Measurements from ENCODE around the gene C6orf47. TPM values are rescaled to one million over a fixed set of nuclear protein-coding genes. Genes with fewer than 3 reads are reported as not detected.

Gene C6orf47
- total RNA-seq, 1 experiment from 2014 or later: 13.8 TPM

- peak overlapping the region; percentile 84 for H3K4me3 ChIP-seq (ENCODE audit: low read length)
- H3K27ac ChIP-seq (ENCODE audit: low read length): peak overlapping the region; percentile 89
- H3K27me3 ChIP-seq (ENCODE audit: low read length): no peaks in the 10 kb centered on the region
- H3K36me3 ChIP-seq (ENCODE audit: insufficient read depth, low read length): peaks cover 11% of the 10 kb centered on the region; the same call in 1 of the 2 replicates
- H3K9ac ChIP-seq (ENCODE audit: low read length): peak overlapping the region; percentile 89
- no peak overlapping the region for H2AFZ ChIP-seq (ENCODE audit: low read length)
- no peaks in the 10 kb centered on the region for H3K9me3 ChIP-seq (ENCODE audit: low read length)
- H3K9me2 ChIP-seq (replicated peaks; ENCODE audit: insufficient read depth, low read length): no peaks in the 10 kb centered on the region
- DNase-seq: peak; percentile 97
- H3K79me2 ChIP-seq (ENCODE audit: low read length): peaks cover 54% of the 10 kb centered on the region
- no peaks in the 10 kb centered on the region for H4K20me1 ChIP-seq (ENCODE audit: insufficient read depth, low read depth, low read length)
- H3K4me2 ChIP-seq (ENCODE audit: low read depth, low read length, poor library complexity, severe bottlenecking): peak overlapping the region; percentile 99
- H3K4me1 ChIP-seq (ENCODE audit: low read length): peaks cover 22% of the 10 kb centered on the region
Observed at GRCh38 chr6:31652925-31653724, 7.5 kb downstream of the C6orf47 start.

GRCh38 chr6:31651602-31652191 is 8.9 kb downstream of the C6orf47 start:
- H3K79me2 ChIP-seq (ENCODE audit: low read length): peaks cover 43% of the 10 kb centered on the region
- H3K27me3 ChIP-seq (ENCODE audit: low read length): no peaks in the 10 kb centered on the region
- H3K4me3 ChIP-seq (ENCODE audit: low read length): peak overlapping the region; percentile 84
- peaks cover 18% of the 10 kb centered on the region for H3K4me1 ChIP-seq (ENCODE audit: low read length)
- peak overlapping the region; percentile 99 for H3K4me2 ChIP-seq (ENCODE audit: low read depth, low read length, poor library complexity, severe bottlenecking)
- H4K20me1 ChIP-seq (ENCODE audit: insufficient read depth, low read depth, low read length): no peaks in the 10 kb centered on the region
- DNase-seq: peak; percentile 81
- H3K27ac ChIP-seq (ENCODE audit: low read length): peak overlapping the region; percentile 89
- peak overlapping the region; percentile 25; the same call in 1 of the 2 replicates for H2AFZ ChIP-seq (ENCODE audit: low read length)
- H3K9ac ChIP-seq (ENCODE audit: low read length): peak overlapping the region; percentile 89
- peaks cover 13% of the 10 kb centered on the region; the same call in 1 of the 2 replicates for H3K36me3 ChIP-seq (ENCODE audit: insufficient read depth, low read length)
- H3K9me3 ChIP-seq (ENCODE audit: low read length): no peaks in the 10 kb centered on the region
- no peaks in the 10 kb centered on the region for H3K9me2 ChIP-seq (replicated peaks; ENCODE audit: insufficient read depth, low read length)

- Histone ChIP-seq H3K9ac (ENCODE audit: low read length) (no peak overlapping the region), H3K79me2 (ENCODE audit: low read length) (peaks cover 12% of the 10 kb centered on the region), H3K4me3 (ENCODE audit: low read length) (no peak overlapping the region), H3K36me3 (ENCODE audit: insufficient read depth, low read length) (peaks cover 21% of the 10 kb centered on the region; the same call in 1 of the 2 replicates), H3K4me2 (ENCODE audit: low read depth, low read length, poor library complexity, severe bottlenecking) (no peak overlapping the region), H3K9me3 (ENCODE audit: low read length) (no peaks in the 10 kb centered on the region), H3K4me1 (ENCODE audit: low read length) (no peaks in the 10 kb centered on the region), H2AFZ (ENCODE audit: low read length) (no peak overlapping the region), H3K9me2 (replicated peaks; ENCODE audit: insufficient read depth, low read length) (no peaks in the 10 kb centered on the region), H4K20me1 (ENCODE audit: insufficient read depth, low read depth, low read length) (no peaks in the 10 kb centered on the region), H3K27ac (ENCODE audit: low read length) (no peak overlapping the region), H3K27me3 (ENCODE audit: low read length) (no peaks in the 10 kb centered on the region)
- no peak for DNase-seq
Observed at GRCh38 chr6:31645325-31645724, 15.3 kb downstream of the C6orf47 start.

- DNase-seq: no peak
- no peaks in the 10 kb centered on the region for H3K9me2 ChIP-seq (replicated peaks; ENCODE audit: insufficient read depth, low read length)
- no peak overlapping the region for H3K9ac ChIP-seq (ENCODE audit: low read length)
- no peaks in the 10 kb centered on the region for H3K4me1 ChIP-seq (ENCODE audit: low read length)
- H3K4me3 ChIP-seq (ENCODE audit: low read length): no peak overlapping the region
- no peaks in the 10 kb centered on the region for H3K27me3 ChIP-seq (ENCODE audit: low read length)
- no peak overlapping the region for H3K4me2 ChIP-seq (ENCODE audit: low read depth, low read length, poor library complexity, severe bottlenecking)
- no peaks in the 10 kb centered on the region for H3K9me3 ChIP-seq (ENCODE audit: low read length)
- H4K20me1 ChIP-seq (ENCODE audit: insufficient read depth, low read depth, low read length): no peaks in the 10 kb centered on the region
- H3K36me3 ChIP-seq (ENCODE audit: insufficient read depth, low read length): peaks cover 21% of the 10 kb centered on the region; the same call in 1 of the 2 replicates
- peaks cover under 1% of the 10 kb centered on the region for H3K79me2 ChIP-seq (ENCODE audit: low read length)
- H2AFZ ChIP-seq (ENCODE audit: low read length): no peak overlapping the region
- H3K27ac ChIP-seq (ENCODE audit: low read length): no peak overlapping the region
Observed at GRCh38 chr6:31643818-31644454, 16.6 kb downstream of the C6orf47 start.

- H3K27ac ChIP-seq (ENCODE audit: low read length): no peak overlapping the region
- no peak overlapping the region for H2AFZ ChIP-seq (ENCODE audit: low read length)
- no peak for DNase-seq
- H3K4me3 ChIP-seq (ENCODE audit: low read length): no peak overlapping the region
- H3K9ac ChIP-seq (ENCODE audit: low read length): no peak overlapping the region
- H3K79me2 ChIP-seq (ENCODE audit: low read length): no peaks in the 10 kb centered on the region
- H3K36me3 ChIP-seq (ENCODE audit: insufficient read depth, low read length): peaks cover 20% of the 10 kb centered on the region; the same call in 1 of the 2 replicates
- H3K4me2 ChIP-seq (ENCODE audit: low read depth, low read length, poor library complexity, severe bottlenecking): no peak overlapping the region
- no peaks in the 10 kb centered on the region for H3K9me3 ChIP-seq (ENCODE audit: low read length)
- peaks cover 3% of the 10 kb centered on the region; the same call in 1 of the 2 replicates for H4K20me1 ChIP-seq (ENCODE audit: insufficient read depth, low read depth, low read length)
- H3K4me1 ChIP-seq (ENCODE audit: low read length): peaks cover 5% of the 10 kb centered on the region
- H3K27me3 ChIP-seq (ENCODE audit: low read length): no peaks in the 10 kb centered on the region
- no peaks in the 10 kb centered on the region for H3K9me2 ChIP-seq (replicated peaks; ENCODE audit: insufficient read depth, low read length)
Observed at GRCh38 chr6:31642798-31643570, 17.6 kb downstream of the C6orf47 start.

GRCh38 chr6:31641370-31641769 is 19.2 kb downstream of the C6orf47 start:
- Histone ChIP-seq H3K27me3 (ENCODE audit: low read length) (no peaks in the 10 kb centered on the region), H3K4me2 (ENCODE audit: low read depth, low read length, poor library complexity, severe bottlenecking) (no peak overlapping the region), H3K79me2 (ENCODE audit: low read length) (no peaks in the 10 kb centered on the region), H3K9me3 (ENCODE audit: low read length) (no peaks in the 10 kb centered on the region), H3K9me2 (replicated peaks; ENCODE audit: insufficient read depth, low read length) (no peaks in the 10 kb centered on the region), H3K4me1 (ENCODE audit: low read length) (peaks cover 22% of the 10 kb centered on the region), H3K4me3 (ENCODE audit: low read length) (no peak overlapping the region), H2AFZ (ENCODE audit: low read length) (no peak overlapping the region), H3K9ac (ENCODE audit: low read length) (no peak overlapping the region), H3K27ac (ENCODE audit: low read length) (no peak overlapping the region), H4K20me1 (ENCODE audit: insufficient read depth, low read depth, low read length) (peaks cover 4% of the 10 kb centered on the region; the same call in 1 of the 2 replicates), H3K36me3 (ENCODE audit: insufficient read depth, low read length) (peaks cover 32% of the 10 kb centered on the region)
- no peak for DNase-seq

- H2AFZ ChIP-seq (ENCODE audit: low read length): no peak overlapping the region
- H3K27ac ChIP-seq (ENCODE audit: low read length): no peak overlapping the region
- no peak overlapping the region for H3K4me2 ChIP-seq (ENCODE audit: low read depth, low read length, poor library complexity, severe bottlenecking)
- no peaks in the 10 kb centered on the region for H3K79me2 ChIP-seq (ENCODE audit: low read length)
- DNase-seq: no peak
- H3K4me1 ChIP-seq (ENCODE audit: low read length): peaks cover 29% of the 10 kb centered on the region
- H4K20me1 ChIP-seq (ENCODE audit: insufficient read depth, low read depth, low read length): peaks cover 7% of the 10 kb centered on the region; the same call in 1 of the 2 replicates
- H3K36me3 ChIP-seq (ENCODE audit: insufficient read depth, low read length): peaks cover 39% of the 10 kb centered on the region
- H3K9ac ChIP-seq (ENCODE audit: low read length): no peak overlapping the region
- H3K9me3 ChIP-seq (ENCODE audit: low read length): no peaks in the 10 kb centered on the region
- no peaks in the 10 kb centered on the region for H3K9me2 ChIP-seq (replicated peaks; ENCODE audit: insufficient read depth, low read length)
- H3K4me3 ChIP-seq (ENCODE audit: low read length): no peak overlapping the region
- no peaks in the 10 kb centered on the region for H3K27me3 ChIP-seq (ENCODE audit: low read length)
Observed at GRCh38 chr6:31640612-31641011, 20.0 kb downstream of the C6orf47 start.
